ENCODE data around the gene NBAS. TPM values are rescaled to one million over a fixed set of nuclear protein-coding genes. Genes with fewer than 3 reads are reported as not detected.

NBAS gene
- total and polyA plus RNA-seq, 9 donors, result 25.8 to 48.9 (median 43.4) TPM

- intact Hi-C loops (cut with DNase I), result no loop called here
- TF ChIP-seq CTCF (IDR thresholded peaks at IDR 0.05), result no peak
- TF ChIP-seq EP300 (IDR thresholded peaks at IDR 0.05), result no peak
- TF ChIP-seq POLR2A (IDR thresholded peaks at IDR 0.05), result no peak
- WGBS, 3 donors, result 94% methylated on average over 5 of the region's 5 CpGs
- Histone ChIP-seq H3K36me3 (no peaks in the 10 kb centered on the region), H3K27ac (no peak overlapping the region), H3K4me3 (no peak overlapping the region), H3K27me3 (no peaks in the 10 kb centered on the region), H3K4me1 (ENCODE audit: insufficient read depth) (peaks cover 5% of the 10 kb centered on the region), H3K9me3 (no peaks in the 10 kb centered on the region)
- DNase-seq, result no peak
These were observed 402.6 kb downstream of the NBAS start for GRCh38 chr2:15158532-15158931.

- intact Hi-C loops (cut with DNase I), result no loop called here
- H3K9me3 ChIP-seq, result peaks cover 0 to 4% of the 10 kb centered on the region in 2 donors
These were observed 403.0 kb downstream of the NBAS start for GRCh38 chr2:15158100-15158499.

GRCh38 chr2:15155959-15156574 lies 405.1 kb downstream of the NBAS start:
- WGBS, 3 donors, result 80 to 87% (median 86%) methylated on average over 7 of the region's 7 CpGs
- DNase-seq, result no peak
- TF ChIP-seq CTCF (IDR thresholded peaks at IDR 0.05) (no peak), EP300 (IDR thresholded peaks at IDR 0.05) (no peak), POLR2A (IDR thresholded peaks at IDR 0.05) (no peak)
- Histone ChIP-seq H3K4me1 (ENCODE audit: insufficient read depth) (no peaks in the 10 kb centered on the region), H3K27me3 (no peaks in the 10 kb centered on the region), H3K4me3 (no peak overlapping the region), H3K27ac (no peak overlapping the region), H3K36me3 (no peaks in the 10 kb centered on the region), H3K9me3 (peaks cover 0 to 6% of the 10 kb centered on the region in 2 donors)
- intact Hi-C loops (cut with DNase I), result no loop called here

More at GRCh38 chr2:15158100-15158499, 403.0 kb downstream of the NBAS start:
- Histone ChIP-seq H3K27ac (no peak overlapping the region), H3K4me1 (ENCODE audit: insufficient read depth) (peaks cover 5% of the 10 kb centered on the region), H3K4me3 (no peak overlapping the region), H3K36me3 (no peaks in the 10 kb centered on the region), H3K27me3 (no peaks in the 10 kb centered on the region)
- 71 to 75% (median 74%) methylated on average over 4 of the region's 4 CpGs for WGBS, 3 donors
- TF ChIP-seq POLR2A (IDR thresholded peaks at IDR 0.05) (no peak), EP300 (IDR thresholded peaks at IDR 0.05) (no peak), CTCF (IDR thresholded peaks at IDR 0.05) (no peak)
- DNase-seq, result no peak

- Histone ChIP-seq H3K27ac (no peak overlapping the region), H3K36me3 (no peaks in the 10 kb centered on the region), H3K4me3 (no peak overlapping the region), H3K27me3 (no peaks in the 10 kb centered on the region), H3K9me3 (peaks cover 0 to 6% of the 10 kb centered on the region in 2 donors), H3K4me1 (ENCODE audit: insufficient read depth) (no peaks in the 10 kb centered on the region)
- 86 to 92% (median 89%) methylated on average over 5 of the region's 5 CpGs for WGBS, 3 donors
- no peak for TF ChIP-seq CTCF (IDR thresholded peaks at IDR 0.05)
- no peak for TF ChIP-seq POLR2A (IDR thresholded peaks at IDR 0.05)
- no peak for TF ChIP-seq EP300 (IDR thresholded peaks at IDR 0.05)
- no peak for DNase-seq
- intact Hi-C loops (cut with DNase I), result no loop called here
These were observed 406.8 kb downstream of the NBAS start for GRCh38 chr2:15154297-15154696.

Measured in ovary (tissue), 9 donors.